22Rv1 (cell line): ENCODE measurements around the gene SNX21.

Experiments used
- H3K27ac ChIP-seq: fragments of 450-650 bp; 2 replicates; pipeline ENCODE4 v1.5.1; 2017
- CTCF ChIP-seq: fragments of 450-650 bp; IDR thresholded peaks from 2 replicates; pipeline ENCODE4 v1.5.1; 2017; ENCODE audit warnings: mild to moderate bottlenecking
- ZFX ChIP-seq: fragments of 450-650 bp; IDR thresholded peaks from 2 replicates; pipeline ENCODE4 v1.6.1; 2017; ENCODE audit warnings: antibody characterized with exemption, borderline replicate concordance

Gene SNX21

GRCh38 chr20:45874576-45874975, 41.0 kb downstream of the SNX21 start:
- TF ChIP-seq CTCF, result no peak
- TF ChIP-seq ZFX, result no peak
- no peak overlapping the region for H3K27ac ChIP-seq

- TF ChIP-seq ZFX (no peak), CTCF (no peak)
Observed at GRCh38 chr20:45878076-45878761, 44.6 kb downstream of the SNX21 start.

GRCh38 chr20:45880988-45881788, 47.6 kb downstream of the SNX21 start, which contains the start of gene ZSWIM1:
Gene ZSWIM1 (plus strand): TSS chr20:45881227. CDS start chr20:45882593, 1,366 bp downstream.
- no peak for TF ChIP-seq ZFX
- no peak for TF ChIP-seq CTCF
- peak within 1 kb of the TSS; percentile 60 for H3K27ac ChIP-seq

More at GRCh38 chr20:45878076-45878761, 44.6 kb downstream of the SNX21 start:
- no peak overlapping the region for H3K27ac ChIP-seq

GRCh38 chr20:45882469-45883099, 49.0 kb downstream of the SNX21 start:
- TF ChIP-seq ZFX (no peak), CTCF (no peak)
- no peak overlapping the region for H3K27ac ChIP-seq

GRCh38 chr20:45883100-45883469, 49.5 kb downstream of the SNX21 start:
- H3K27ac ChIP-seq, result no peak overlapping the region
- no peak for TF ChIP-seq CTCF
- no peak for TF ChIP-seq ZFX

- H3K27ac ChIP-seq, result no peak overlapping the region
Observed at GRCh38 chr20:45886590-45887345, 53.2 kb downstream of the SNX21 start.

More at GRCh38 chr20:45886590-45887345, 53.2 kb downstream of the SNX21 start:
- TF ChIP-seq CTCF, result no peak
- no peak for TF ChIP-seq ZFX
